ENCODE data around the gene NR1D2.

GRCh38 chr3:23961066-23961465 is 16.0 kb downstream of the NR1D2 start:
- no peak for TF ChIP-seq SP1 (IDR thresholded peaks at IDR 0.05)
- no peak for TF ChIP-seq TARDBP (IDR thresholded peaks at IDR 0.05)
- TF ChIP-seq SUZ12 (IDR thresholded peaks at IDR 0.05) = no peak
- TF ChIP-seq NFRKB (IDR thresholded peaks at IDR 0.05) = no peak
- TF ChIP-seq ZNF384 (IDR thresholded peaks at IDR 0.05) = no peak
- TF ChIP-seq, protein P1, sequence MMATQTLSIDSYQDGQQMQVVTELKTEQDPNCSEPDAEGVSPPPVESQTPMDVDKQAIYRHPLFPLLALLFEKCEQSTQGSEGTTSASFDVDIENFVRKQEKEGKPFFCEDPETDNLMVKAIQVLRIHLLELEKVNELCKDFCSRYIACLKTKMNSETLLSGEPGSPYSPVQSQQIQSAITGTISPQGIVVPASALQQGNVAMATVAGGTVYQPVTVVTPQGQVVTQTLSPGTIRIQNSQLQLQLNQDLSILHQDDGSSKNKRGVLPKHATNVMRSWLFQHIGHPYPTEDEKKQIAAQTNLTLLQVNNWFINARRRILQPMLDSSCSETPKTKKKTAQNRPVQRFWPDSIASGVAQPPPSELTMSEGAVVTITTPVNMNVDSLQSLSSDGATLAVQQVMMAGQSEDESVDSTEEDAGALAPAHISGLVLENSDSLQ (IDR thresholded peaks at IDR 0.05) = no peak
- no peak for TF ChIP-seq FOXM1 (IDR thresholded peaks at IDR 0.05; ENCODE audit: borderline replicate concordance)
- TF ChIP-seq FOXK2 (IDR thresholded peaks at IDR 0.05) = no peak
- TF ChIP-seq HDGF (IDR thresholded peaks at IDR 0.05; ENCODE audit: borderline replicate concordance) = no peak
- TF ChIP-seq LEF1 (IDR thresholded peaks at IDR 0.05; ENCODE audit: borderline replicate concordance) = no peak
- TF ChIP-seq FOXA1 (IDR thresholded peaks at IDR 0.05) = no peak
